HG02981 (cell line): ENCODE results near the gene ITGA2.
"Not testable (repeated sequence)": the region's sequence is repeated elsewhere in the genome, so short reads cannot be mapped to it uniquely, and the experiment has no call there.

Experiments
- ATAC-seq: cut with Tn5 transposase; IDR thresholded peaks from one replicate; pipeline ENCODE4 v1.9.1; 2021; ENCODE audit warnings: mild to moderate bottlenecking, moderate library complexity; ENCODE audit not compliant: unreplicated experiment

Gene ITGA2

DNA sequence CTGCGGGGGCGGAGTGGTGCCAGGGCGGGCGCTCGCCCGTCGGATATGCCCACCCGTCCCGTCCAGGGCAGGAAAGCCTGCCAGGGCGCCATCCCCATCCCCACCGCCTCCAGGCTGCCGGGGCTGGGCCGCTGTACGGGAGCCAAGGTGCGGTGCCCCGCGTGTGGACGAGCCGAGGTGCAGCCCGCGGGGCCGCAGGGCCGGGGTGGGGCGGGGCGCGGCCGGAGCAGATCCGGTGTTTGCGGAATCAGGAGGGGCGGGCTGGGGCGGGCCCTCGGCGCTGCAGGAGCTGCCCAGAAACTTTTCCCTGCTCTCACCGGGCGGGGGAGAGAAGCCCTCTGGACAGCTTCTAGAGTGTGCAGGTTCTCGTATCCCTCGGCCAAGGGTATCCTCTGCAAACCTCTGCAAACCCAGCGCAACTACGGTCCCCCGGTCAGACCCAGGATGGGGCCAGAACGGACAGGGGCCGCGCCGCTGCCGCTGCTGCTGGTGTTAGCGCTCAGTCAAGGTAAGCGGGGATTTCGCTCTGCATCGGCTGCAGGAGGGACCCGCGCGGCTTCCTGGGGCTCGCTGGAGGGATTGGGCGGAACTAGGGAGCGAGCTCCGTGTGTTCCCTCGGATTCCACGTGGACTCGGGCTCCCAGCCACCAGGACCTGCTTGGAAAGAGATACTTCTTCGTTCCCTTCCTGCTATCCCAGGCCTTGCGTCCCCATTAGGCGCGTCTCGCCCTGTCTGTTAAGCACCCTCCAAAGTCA, at the start of gene ITGA2:
TSS of gene ITGA2 (plus strand) at position 328 of the 756 bp plus-strand sequence. CDS start at position 445, 117 bp downstream.
- peak; percentile 51 for ATAC-seq

- peak; percentile 54 for ATAC-seq
Observed at GRCh38 chr5:52943285-52943684, 45.9 kb upstream of the ITGA2 start.

DNA sequence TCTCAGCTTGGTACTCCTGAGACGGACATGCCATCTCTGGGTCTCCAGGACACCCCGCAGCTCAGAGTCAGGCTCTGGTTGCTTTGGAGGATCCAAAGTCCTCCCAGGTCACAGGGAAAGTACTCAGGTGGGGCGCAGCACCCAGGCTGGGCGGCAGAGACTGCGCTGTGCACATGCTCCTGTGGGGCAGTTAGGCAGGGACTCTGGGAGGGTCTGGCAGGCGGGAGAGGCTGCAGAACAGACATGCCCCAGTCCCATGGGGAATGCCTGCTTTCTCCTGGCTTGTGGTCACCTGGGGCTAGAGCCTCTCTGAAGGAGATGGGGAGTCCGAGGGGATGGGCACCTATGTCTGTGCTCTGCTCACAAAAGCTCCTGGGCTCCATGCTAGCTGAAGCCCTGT, 45.3 kb upstream of the ITGA2 start:
- ATAC-seq, result no peak

GRCh38 chr5:52945040-52945439, 44.1 kb upstream of the ITGA2 start:
- ATAC-seq, result no peak

- ATAC-seq, result no peak
Observed at GRCh38 chr5:52947208-52947607, 41.9 kb upstream of the ITGA2 start.

DNA sequence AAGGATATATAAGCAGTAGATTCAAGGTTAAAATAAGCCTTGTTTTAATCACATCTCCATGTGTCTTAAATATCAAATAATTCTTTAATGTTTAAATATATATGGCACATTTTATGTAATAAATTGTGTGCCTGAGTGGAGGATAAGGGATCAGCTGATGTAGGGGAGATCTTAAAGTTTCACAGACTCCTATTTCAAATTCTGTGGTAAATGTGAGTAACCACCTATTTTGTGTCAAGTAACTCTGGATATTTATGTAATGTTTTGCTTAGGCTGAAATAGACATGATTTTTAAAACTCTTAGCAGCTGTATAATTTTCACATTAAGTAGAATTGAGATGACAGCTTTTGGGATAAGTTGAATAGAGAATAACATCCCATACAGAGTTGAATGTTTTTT, 41.3 kb upstream of the ITGA2 start:
- ATAC-seq, result no peak

- ATAC-seq, result peak; percentile 99
Observed at GRCh38 chr5:52948418-52949076, 40.6 kb upstream of the ITGA2 start.

GRCh38 chr5:52950686-52951085, 38.5 kb upstream of the ITGA2 start:
- ATAC-seq, result no peak

DNA sequence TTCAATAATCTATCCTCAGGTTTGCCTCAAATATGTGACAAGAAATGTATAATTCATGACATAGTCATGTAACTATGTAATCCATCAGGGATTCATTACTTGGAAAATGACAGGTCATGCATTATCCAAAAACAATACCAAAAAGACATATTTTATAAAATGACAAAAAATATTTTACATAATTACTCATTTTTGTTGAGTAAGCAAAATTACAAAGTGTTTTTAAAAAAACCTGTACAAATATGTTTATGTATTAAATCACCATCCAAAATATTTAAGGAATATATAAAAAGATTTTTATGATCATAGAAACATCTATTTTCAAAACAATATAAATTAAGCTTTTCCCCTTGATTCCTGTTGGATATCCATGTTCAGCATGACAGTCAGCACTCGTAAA, 36.7 kb upstream of the ITGA2 start:
- no peak for ATAC-seq

- peak; percentile 6 for ATAC-seq
Observed at GRCh38 chr5:52956014-52956413, 33.1 kb upstream of the ITGA2 start.

GRCh38 chr5:52956915-52957747, 32.0 kb upstream of the ITGA2 start:
- ATAC-seq, result peak; percentile 61

DNA sequence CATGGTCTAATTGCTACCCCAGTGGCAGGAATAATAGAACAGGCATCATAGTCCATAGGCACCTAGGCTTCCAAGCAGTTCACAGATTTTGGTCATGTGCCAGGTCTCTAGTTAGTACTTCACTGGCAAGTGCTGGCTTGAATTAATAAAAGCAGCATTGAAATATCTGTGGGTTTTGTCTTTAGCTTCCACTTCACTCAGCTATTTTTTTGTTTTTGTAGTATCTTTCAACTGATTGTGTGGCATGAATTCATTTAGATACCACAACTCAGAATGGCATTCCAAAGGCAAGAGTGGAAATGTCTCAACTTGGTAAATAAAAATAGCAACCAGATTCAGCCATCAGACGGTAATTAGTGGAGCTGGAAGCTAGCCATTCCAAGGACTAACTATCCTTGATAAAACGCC, 27.9 kb upstream of the ITGA2 start:
- no peak for ATAC-seq

GRCh38 chr5:52963636-52964035, 25.5 kb upstream of the ITGA2 start:
- no peak for ATAC-seq

- ATAC-seq, result no peak
Observed at GRCh38 chr5:52964138-52964537, 25.0 kb upstream of the ITGA2 start.

DNA sequence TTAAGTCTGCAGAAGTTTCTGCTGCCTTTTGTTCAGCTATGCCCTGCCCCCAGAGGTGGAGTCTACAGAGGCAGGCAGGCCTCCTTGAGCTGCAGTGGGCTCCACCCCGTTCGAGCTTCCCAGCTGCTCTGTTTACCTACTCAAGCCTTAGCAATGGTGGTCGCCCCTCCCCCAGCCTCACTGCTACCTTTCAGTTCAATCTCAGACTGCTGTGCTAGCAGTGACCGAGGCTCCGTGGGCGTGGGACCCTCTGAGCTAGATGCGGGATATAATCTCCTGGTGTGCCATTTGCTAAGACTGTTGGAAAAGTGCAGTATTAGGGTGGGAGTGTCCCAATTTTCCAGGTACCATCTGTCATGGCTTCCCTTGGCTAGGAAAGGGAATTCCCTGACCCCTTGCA, 13.0 kb upstream of the ITGA2 start:
- ATAC-seq, result not testable (repeated sequence)

GRCh38 chr5:52977264-52977897, 11.8 kb upstream of the ITGA2 start:
- no peak for ATAC-seq

GRCh38 chr5:52981507-52981906, 7.6 kb upstream of the ITGA2 start:
- no peak for ATAC-seq

DNA sequence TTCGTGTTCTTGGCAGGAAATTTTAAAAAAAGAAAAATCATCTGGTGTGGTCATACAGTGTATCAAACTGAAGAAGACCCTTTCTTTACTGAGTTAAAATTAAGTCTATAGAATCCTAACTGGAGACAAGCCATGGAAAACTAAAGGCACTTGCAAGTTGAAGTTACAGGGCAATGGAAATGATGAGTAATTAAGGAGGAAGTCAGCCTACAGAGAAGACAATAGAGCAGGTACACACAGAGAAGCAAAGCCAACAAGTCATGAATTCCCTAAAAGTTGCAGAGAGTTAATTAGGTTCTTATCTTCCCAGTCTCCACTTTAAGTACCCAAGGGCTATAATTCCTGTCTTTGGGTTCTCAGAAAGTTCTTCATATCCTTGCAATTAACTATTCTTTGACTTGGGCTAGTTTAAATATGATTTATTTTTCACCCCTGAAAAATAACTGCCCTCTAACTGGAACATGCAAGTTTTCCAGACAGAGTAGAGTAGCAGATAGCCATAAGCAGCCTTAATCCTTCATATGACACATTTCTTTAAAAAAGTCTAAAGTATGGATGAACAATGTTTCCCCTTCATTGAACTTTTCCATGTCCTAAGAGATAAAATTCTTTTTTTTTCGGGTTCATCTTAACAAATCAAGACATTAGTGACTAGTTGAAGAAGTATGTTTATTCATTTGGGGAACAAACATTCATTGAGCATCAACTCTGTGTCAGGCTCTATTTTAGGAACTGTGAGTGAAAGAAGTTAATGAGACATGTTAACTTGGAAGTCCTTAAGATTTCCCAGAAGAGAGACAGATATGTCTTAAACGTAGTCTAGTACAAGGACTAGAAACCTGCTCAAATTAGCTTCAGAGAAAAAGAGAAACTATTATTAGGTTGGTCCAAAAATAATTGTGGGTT, 5.2 kb upstream of the ITGA2 start:
- ATAC-seq, result no peak

DNA sequence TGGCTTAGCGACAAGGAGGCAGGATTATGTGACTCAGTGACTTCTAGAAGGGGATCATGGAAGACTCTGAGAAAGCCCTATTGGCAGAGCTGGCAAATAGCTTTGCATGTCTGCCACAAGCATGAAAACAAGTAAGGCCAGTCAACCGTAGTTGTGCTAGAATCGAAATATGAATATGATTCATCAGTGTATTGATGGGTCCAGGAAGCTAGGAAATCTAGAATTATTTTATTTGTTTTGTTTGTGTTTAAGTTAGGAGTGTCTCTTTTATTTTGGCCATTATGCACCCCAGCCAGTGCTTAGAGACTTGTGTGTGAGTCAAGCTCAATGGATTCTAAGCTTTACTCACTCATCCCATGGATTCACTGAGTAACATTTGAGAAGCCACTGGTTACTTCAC, 3.8 kb upstream of the ITGA2 start:
- ATAC-seq, result no peak

DNA sequence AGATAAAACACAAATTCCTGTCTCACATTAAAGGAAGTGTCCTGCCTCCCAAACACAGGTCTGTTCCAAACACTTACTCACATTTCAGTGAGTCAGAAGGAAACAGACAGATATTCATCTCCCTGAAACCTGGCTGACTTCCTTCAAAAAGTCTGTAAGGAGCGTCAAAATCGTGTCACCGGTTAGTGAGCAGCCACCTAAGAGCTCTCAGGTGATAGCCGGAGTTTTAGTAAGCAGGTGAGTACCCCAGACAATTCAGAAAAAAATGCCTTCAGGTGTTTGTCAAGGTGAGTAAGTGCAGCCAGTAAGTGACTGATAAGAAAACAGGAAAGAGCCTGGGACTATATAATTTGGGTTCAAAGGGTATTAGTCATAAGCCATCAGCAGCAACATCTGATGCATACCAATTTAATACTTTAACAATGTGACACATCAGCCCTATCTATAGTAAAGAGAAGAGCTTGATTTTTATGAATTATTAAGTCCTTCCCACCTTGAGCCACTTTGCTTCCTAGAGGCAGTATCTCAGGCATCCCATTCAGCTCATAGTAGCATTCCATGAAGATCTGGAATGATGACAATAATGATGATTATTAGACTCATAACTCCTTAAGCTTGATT, 1.3 kb upstream of the ITGA2 start:
- no peak for ATAC-seq
